Stimulated activated naive CD8-positive, alpha-beta T cell treated with anti-CD3 and anti-CD28 coated beads, Interleukin-15, amount 100 ng/mL, for 72 hours (primary cell): Measurements from ENCODE around the gene ADAMTS12.
"Not testable (repeated sequence)": the region's sequence is repeated elsewhere in the genome, so short reads cannot be mapped to it uniquely, and the experiment has no call there.

Experiments
- ATAC-seq: fragments of 150-1000 bp; cut with Tn5 transposase; 2 replicates; pipeline ENCODE4 v1.10.0; 2021; ENCODE audit warnings: mild to moderate bottlenecking, moderate library complexity
- DNase-seq, 2 donors: peaks; one replicate each; pipeline ENCODE4 v3.0.0; 2021 to 2022
- H3K27ac Mint-ChIP-seq, 2 donors: one replicate each; pipeline ENCODE4 v1.8.0; 2022; ENCODE audit warnings: mild to moderate bottlenecking in 2 of 2, mixed read lengths in 2 of 2, moderate library complexity in 2 of 2
- H3K27me3 Mint-ChIP-seq: one replicate; pipeline ENCODE4 v1.8.0; 2022; ENCODE audit warnings: mixed read lengths
- H3K4me1 Mint-ChIP-seq: one replicate; pipeline ENCODE4 v1.8.0; 2022; ENCODE audit warnings: mild to moderate bottlenecking, mixed read lengths
- H3K4me3 Mint-ChIP-seq, 2 donors: one replicate each; pipeline ENCODE4 v1.8.0; 2022; ENCODE audit warnings: mild to moderate bottlenecking in 2 of 2, mixed read lengths in 2 of 2, moderate library complexity in 1 of 2
- H3K9me3 Mint-ChIP-seq, 2 donors: one replicate each; pipeline ENCODE4 v1.8.0; 2022; ENCODE audit warnings: mixed read lengths in 2 of 2

The ADAMTS12 gene

DNA sequence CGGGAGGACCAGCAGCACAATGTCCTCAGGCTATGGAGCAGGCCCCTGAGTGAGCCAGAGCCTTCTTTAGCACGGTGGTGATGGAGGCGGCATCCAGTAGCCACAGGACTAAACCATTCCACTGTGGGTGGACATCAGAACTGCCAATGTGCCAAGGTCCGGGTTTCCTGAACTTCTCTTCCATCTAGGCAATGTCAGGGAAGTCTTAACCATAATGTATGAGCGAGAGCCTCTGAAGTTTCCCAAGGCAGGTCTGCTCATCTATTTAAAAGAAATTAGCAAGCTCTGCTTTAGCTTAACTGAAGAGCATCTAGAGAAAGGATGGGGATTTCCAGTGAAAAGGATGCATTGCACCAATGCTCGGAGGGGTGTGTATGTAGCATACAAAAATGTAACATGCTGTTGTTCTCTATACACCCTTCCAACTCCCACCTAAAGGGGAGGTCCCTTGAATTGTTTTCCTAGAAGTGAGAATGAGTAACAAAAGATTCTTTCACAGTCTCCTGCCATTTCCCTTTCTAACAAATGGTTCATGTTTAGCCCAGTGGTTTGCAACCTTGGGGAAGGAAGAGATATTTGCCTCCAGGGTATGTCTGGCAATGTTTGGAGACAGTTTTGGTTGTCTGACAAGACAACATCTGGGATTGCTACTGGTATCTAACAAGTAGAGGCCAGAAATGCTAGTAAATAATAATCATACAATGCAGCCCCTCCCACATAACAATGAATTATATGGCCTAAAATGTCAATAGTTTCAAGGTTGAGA, 38.3 kb upstream of the ADAMTS12 start:
- Mint-ChIP-seq H3K9me3 (no peaks in the 10 kb centered on the region), H3K4me1 (no peaks in the 10 kb centered on the region), H3K4me3 (no peak overlapping the region), H3K27ac (no peak overlapping the region), H3K27me3 (peaks cover 6% of the 10 kb centered on the region)
- DNase-seq (no peak), ATAC-seq (no peak)

DNA sequence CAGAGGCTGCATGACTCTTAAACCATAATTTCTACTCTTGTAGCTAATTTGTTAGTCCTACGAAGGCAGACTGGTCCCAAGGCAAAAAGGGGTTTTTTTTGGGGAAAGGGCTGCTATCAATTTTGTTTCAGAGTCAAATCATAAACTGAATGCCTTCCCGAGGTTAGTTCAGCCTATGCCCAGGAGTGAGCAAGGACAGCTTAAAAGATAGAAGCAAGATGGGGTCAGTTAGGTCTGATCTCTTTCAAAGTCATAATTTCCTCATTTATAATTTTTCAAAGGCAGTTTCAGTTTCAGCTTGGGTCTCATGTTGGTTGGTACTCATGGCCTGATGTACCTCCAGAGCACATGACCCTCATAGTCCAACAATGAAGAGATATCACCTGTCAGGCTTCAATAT, 36.5 kb upstream of the ADAMTS12 start:
- no peak for ATAC-seq
- no peak overlapping the region for H3K4me3 Mint-ChIP-seq
- no peaks in the 10 kb centered on the region for H3K4me1 Mint-ChIP-seq

DNA sequence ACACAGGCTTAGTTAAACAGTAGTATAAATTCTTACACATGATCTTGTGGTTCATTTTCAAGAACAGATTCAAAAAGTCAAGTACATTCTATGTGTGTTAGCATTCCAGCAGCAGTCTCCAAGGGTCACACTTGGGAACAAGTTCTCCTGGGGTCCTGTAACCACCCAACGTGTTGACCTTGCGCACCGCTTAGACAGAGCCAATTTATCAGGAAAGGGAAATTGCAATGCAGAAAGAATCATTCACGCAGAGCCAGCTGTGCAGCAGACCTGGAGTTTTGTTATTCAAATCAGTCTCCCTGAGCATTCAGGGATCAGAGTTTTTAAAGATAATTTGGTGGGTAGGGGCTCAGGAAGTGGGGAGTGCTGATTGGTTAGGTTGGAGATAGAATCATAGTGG, 35.9 kb upstream of the ADAMTS12 start:
- Mint-ChIP-seq H3K9me3 (no peaks in the 10 kb centered on the region), H3K27ac (no peak overlapping the region), H3K4me1 (no peaks in the 10 kb centered on the region), H3K27me3 (peaks cover 6% of the 10 kb centered on the region), H3K4me3 (no peak overlapping the region)
- DNase-seq, result no peak
- ATAC-seq, result no peak

More for the DNA sequence above, 36.5 kb upstream of the ADAMTS12 start:
- Mint-ChIP-seq H3K9me3 (no peaks in the 10 kb centered on the region), H3K27ac (no peak overlapping the region), H3K27me3 (peaks cover 6% of the 10 kb centered on the region)
- DNase-seq, result no peak

DNA sequence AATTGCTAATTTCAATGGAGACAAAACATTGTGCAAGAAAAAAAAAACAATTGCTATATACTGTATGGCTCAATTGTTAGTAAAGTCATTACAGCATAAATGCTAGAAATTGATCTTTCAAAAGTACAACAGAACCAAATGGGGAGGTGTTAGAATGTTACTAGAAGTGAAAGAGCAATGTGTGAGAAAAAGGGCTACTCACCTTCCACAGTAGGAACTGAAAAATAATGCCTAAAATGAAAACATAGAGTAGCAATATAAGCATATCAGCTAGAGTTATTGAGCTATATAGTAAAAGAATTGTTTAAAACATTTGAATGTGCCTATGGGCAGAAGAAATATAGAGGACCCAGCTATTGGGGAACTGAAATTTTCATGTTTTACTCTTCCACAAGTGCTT, 33.5 kb upstream of the ADAMTS12 start:
- DNase-seq (no peak), ATAC-seq (no peak)
- peaks cover 0 to 3% of the 10 kb centered on the region in 2 donors for H3K9me3 Mint-ChIP-seq
- H3K4me3 Mint-ChIP-seq, result no peak overlapping the region
- no peak overlapping the region for H3K27ac Mint-ChIP-seq
- H3K4me1 Mint-ChIP-seq, result no peaks in the 10 kb centered on the region
- H3K27me3 Mint-ChIP-seq, result no peaks in the 10 kb centered on the region

- no peak for ATAC-seq
- H3K27me3 Mint-ChIP-seq, result no peaks in the 10 kb centered on the region
Measured at GRCh38 chr5:33921002-33921401, 29.2 kb upstream of the ADAMTS12 start.

DNA sequence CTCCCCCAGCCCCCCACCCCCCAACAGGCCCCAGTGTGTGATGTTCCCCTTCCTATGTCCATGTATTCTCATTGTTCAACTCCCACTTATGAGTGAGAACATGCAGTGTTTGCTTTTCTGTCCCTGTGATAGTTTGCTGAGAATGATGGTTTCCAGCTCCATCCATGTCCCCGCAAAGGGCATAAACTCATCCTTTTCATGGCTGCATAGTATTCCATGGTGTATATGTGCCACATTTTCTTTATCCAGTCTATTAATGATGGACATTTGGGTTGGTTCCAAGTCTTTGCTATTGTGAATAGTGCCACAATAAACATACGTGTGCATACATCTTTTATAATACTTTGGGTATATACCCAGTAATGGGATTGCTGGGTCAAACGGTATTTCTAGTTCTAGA, 23.1 kb upstream of the ADAMTS12 start:
- not testable (repeated sequence) for ATAC-seq, H3K27ac Mint-ChIP-seq, H3K27me3 Mint-ChIP-seq, H3K4me1 Mint-ChIP-seq, H3K4me3 Mint-ChIP-seq, DNase-seq
- peaks cover 19 to 58% of the 10 kb centered on the region in 2 donors for H3K9me3 Mint-ChIP-seq

More at GRCh38 chr5:33921002-33921401, 29.2 kb upstream of the ADAMTS12 start:
- no peak for DNase-seq
- Mint-ChIP-seq H3K4me1 (no peaks in the 10 kb centered on the region), H3K4me3 (no peak overlapping the region), H3K9me3 (peaks cover 10 to 46% of the 10 kb centered on the region in 2 donors), H3K27ac (no peak overlapping the region)

DNA sequence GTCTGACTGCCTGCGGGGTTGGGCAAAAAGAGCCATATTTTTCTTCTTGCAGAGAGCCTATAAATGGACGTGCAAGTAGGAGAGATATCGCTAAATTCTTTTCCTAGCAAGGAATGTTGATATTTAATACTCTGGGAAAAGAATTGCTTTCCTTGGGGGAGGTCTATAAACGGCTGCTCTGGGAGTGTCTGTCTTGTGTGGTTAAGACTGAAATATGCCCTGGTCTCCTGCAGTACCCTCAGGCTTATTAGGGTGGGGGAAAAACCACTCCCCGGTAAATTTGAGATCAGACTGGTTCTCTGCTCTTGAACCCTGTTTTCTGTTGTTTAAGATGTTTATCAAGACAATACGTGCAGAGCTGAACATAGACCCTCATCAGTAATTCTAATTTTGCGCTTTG, 14.5 kb upstream of the ADAMTS12 start:
- DNase-seq, H3K27ac Mint-ChIP-seq, H3K4me3 Mint-ChIP-seq, ATAC-seq, H3K4me1 Mint-ChIP-seq, H3K27me3 Mint-ChIP-seq: not testable (repeated sequence)
- peaks cover 14 to 35% of the 10 kb centered on the region in 2 donors for H3K9me3 Mint-ChIP-seq

DNA sequence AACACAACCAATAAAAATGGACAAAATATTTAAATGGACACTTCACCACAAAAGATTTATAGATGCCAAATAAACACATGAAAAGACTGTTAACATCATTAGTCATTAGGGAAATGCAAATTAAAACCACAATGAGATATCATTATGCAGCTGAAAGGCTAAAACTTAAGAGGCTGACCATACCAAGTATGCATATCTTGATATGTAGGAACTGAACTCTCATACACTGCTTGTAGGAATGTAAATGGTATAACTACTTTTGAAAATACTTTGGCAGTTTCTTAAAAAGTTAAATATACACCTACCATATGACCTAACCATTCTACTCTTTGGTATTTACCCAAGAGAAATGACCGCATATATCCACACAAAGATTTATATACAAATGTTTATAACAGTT, 13.6 kb upstream of the ADAMTS12 start:
- Mint-ChIP-seq H3K4me1 (no peaks in the 10 kb centered on the region), H3K27me3 (no peaks in the 10 kb centered on the region)
- DNase-seq, result no peak

DNA sequence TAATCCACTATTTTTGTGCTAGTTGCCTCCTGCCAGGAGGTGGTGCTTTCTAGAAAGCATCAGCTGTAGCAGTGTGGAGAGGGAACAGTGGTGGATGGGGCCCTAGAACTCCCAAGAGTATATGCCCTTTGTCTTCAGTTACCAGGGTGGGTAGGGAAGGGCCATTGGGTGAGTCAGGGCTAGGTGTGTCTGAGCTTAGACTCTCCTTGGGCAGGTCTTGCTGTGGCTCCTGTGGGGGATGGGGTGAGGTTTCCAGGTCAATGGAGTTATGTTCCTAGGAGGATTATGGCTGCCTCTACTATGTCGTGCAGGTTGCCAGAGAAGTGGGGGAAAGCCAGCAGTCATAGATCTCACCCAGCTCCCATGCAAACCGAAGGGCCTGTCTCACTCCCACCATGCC, 11.3 kb upstream of the ADAMTS12 start:
- no peak overlapping the region for H3K27ac Mint-ChIP-seq
- H3K27me3 Mint-ChIP-seq, result no peaks in the 10 kb centered on the region
- H3K4me3 Mint-ChIP-seq, result no peak overlapping the region
- no peak for ATAC-seq
- no peak for DNase-seq
- peaks cover 14 to 25% of the 10 kb centered on the region in 2 donors for H3K9me3 Mint-ChIP-seq
- no peaks in the 10 kb centered on the region for H3K4me1 Mint-ChIP-seq

More for the DNA sequence above, 13.6 kb upstream of the ADAMTS12 start:
- no peak overlapping the region for H3K27ac Mint-ChIP-seq
- no peak overlapping the region for H3K4me3 Mint-ChIP-seq
- no peak for ATAC-seq
- peaks cover 14 to 35% of the 10 kb centered on the region in 2 donors for H3K9me3 Mint-ChIP-seq

DNA sequence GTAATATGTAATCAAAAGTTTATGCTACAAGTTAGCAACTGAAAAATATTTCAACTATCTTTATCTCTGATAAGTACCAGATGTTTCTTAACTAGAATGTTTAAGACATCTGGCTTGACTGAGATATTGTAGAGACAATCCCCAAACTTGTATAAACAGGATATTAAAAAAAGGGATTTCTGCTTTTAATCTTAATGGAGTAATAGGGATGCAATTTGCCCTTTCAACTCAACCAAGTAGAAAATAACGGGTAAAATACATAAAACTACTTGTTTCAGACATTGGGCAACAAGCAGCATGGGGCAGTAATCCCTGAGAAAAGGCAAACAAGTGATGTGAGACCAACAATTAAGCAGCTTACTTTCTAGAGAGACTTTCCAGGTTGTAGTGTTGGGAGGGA, 9.4 kb upstream of the ADAMTS12 start:
- no peak overlapping the region for H3K4me3 Mint-ChIP-seq
- H3K27ac Mint-ChIP-seq, result no peak overlapping the region
- peaks cover 14 to 17% of the 10 kb centered on the region in 2 donors for H3K9me3 Mint-ChIP-seq
- H3K27me3 Mint-ChIP-seq, result no peaks in the 10 kb centered on the region
- ATAC-seq (no peak), DNase-seq (no peak)
- H3K4me1 Mint-ChIP-seq, result no peaks in the 10 kb centered on the region

GRCh38 chr5:33894566-33894965, 2.8 kb upstream of the ADAMTS12 start:
- peaks cover 7% of the 10 kb centered on the region for H3K4me1 Mint-ChIP-seq
- H3K27ac Mint-ChIP-seq, result no peak overlapping the region
- no peak for DNase-seq
- peaks cover 51% of the 10 kb centered on the region for H3K27me3 Mint-ChIP-seq
- H3K4me3 Mint-ChIP-seq, result no peak overlapping the region
- peaks cover 0 to 5% of the 10 kb centered on the region in 2 donors for H3K9me3 Mint-ChIP-seq
- ATAC-seq, result no peak

DNA sequence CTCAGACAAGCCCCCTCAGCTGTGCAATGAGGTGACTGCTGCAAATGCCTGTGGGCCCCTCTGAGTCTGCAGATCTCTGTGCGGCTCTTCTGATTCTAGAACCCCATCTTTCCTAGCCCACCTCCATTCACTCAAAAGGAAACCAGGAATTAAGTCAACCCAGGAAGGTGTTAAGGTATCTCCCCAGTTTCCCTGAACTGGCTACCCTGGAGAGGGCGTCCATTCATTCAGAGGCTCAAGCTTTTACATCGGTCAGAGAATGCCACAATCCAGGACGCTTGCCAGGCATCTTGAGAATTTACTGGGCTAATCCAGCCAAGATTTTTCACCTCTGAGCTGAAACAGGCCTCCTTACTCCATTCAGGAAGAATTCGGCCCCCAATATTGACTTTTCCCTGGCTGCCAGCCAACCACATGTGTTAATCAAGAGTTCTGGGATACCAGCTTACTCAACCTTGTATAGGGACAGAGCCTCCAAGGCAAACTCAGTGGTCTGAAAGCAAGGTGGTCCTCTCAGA, 889 bp upstream of the ADAMTS12 start:
- Mint-ChIP-seq H3K4me1 (peaks cover 7% of the 10 kb centered on the region), H3K27me3 (peaks cover 61% of the 10 kb centered on the region), H3K9me3 (peaks cover 0 to 5% of the 10 kb centered on the region in 2 donors), H3K27ac (no peak overlapping the region), H3K4me3 (peak overlapping the region; percentile 10 to 20)
- ATAC-seq (no peak), DNase-seq (no peak)

DNA sequence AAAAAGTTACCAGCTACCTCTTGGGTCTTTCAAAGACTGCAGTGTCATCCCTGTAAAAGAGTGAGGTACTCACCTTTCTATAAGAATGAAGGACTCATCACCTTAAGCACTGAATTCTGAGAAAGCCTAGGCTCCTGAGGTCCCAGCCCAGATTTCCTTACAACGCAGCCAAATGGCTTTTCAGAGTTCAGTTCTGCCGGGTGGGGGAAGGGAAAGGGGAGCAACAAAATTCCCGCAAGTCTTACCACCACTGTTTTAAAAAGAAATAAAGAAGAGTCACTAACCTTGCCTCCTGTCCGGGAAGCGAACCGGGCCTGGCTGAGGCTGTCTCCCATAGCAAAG, 373 bp downstream of the ADAMTS12 start:
- Mint-ChIP-seq H3K27me3 (peaks cover 61% of the 10 kb centered on the region), H3K4me1 (peaks cover 7% of the 10 kb centered on the region), H3K27ac (no peak overlapping the region), H3K9me3 (peaks cover 0 to 2% of the 10 kb centered on the region in 2 donors), H3K4me3 (peak overlapping the region in 1 of 2 donors; percentile 18)
- ATAC-seq, result no peak
- no peak for DNase-seq

DNA sequence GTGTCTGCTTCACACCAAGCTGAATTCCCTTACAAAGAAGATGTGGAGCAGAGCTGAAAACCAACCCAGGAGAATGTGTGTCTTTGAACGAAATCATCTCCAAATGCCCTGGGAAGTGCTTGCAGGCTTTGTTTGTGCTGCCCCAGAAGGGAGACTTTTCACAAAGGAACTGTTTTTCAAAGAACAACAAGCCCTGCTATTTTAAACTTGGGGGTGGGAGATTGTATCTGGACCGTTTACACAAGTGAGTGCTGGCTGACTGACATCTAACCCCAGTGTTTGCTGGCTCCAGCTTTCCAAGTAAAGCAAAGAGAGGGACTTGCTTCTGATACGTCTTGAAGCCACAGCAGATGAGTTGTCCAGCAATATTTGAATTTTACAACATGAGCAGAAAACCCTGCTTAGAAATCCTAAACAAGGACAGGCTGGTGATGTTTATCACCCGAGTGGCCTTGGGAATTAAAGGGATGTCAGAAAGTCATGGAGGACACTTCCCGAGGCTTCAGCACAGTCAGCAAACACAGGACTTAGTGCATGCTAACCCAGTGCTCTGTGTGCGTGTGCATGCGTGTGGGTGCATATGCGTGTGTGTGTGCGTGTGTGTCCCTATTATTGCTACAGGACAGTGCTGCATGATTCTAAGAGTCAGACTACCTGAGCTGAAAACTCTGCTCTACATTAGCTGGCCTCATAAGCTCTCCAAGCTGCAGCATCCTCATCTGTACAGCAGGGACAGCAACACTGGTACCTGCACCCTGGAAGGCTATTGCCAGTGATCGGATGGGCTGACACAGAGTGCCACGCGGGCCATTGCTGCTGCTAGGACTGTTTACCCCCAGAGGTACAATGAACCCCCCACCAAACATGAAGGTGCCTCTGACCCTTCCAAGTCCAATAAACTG, 1.4 kb downstream of the ADAMTS12 start:
- Mint-ChIP-seq H3K9me3 (no peaks in the 10 kb centered on the region), H3K4me3 (no peak overlapping the region), H3K4me1 (peaks cover 7% of the 10 kb centered on the region), H3K27ac (no peak overlapping the region), H3K27me3 (peaks cover 61% of the 10 kb centered on the region)
- ATAC-seq (no peak), DNase-seq (no peak)

GRCh38 chr5:33888587-33888986, 3.2 kb downstream of the ADAMTS12 start:
- Mint-ChIP-seq H3K27me3 (peaks cover 49% of the 10 kb centered on the region), H3K9me3 (no peaks in the 10 kb centered on the region), H3K4me1 (peaks cover 7% of the 10 kb centered on the region), H3K27ac (no peak overlapping the region), H3K4me3 (no peak overlapping the region)
- DNase-seq, result no peak
- no peak for ATAC-seq

- no peak for ATAC-seq
- H3K27ac Mint-ChIP-seq, result no peak overlapping the region
- DNase-seq, result no peak
- no peak overlapping the region for H3K4me3 Mint-ChIP-seq
- peaks cover 7% of the 10 kb centered on the region for H3K4me1 Mint-ChIP-seq
- no peaks in the 10 kb centered on the region for H3K9me3 Mint-ChIP-seq
- H3K27me3 Mint-ChIP-seq, result peaks cover 35% of the 10 kb centered on the region
Measured at GRCh38 chr5:33887268-33887667, 4.5 kb downstream of the ADAMTS12 start.
